Activated T-cell treated with anti-CD3 and anti-CD28 coated beads, Interleukin-2, amount 50 U/mL, for 24 hours (primary cell): Measurements from ENCODE around the gene TP53BP2.
"Not testable (repeated sequence)": the region's sequence is repeated elsewhere in the genome, so short reads cannot be mapped to it uniquely, and the experiment has no call there.

Experiments used
- DNase-seq: peaks from one replicate; pipeline ENCODE4 v3.0.0-alpha.2; 2020
- H3K27ac Mint-ChIP-seq: 2 replicates; pipeline ENCODE4 v1.8.0; 2020; ENCODE audit warnings: mild to moderate bottlenecking, mixed read lengths
- H3K27me3 Mint-ChIP-seq: 2 replicates; pipeline ENCODE4 v1.8.0; 2020; ENCODE audit warnings: mixed read lengths
- H3K36me3 Mint-ChIP-seq: 2 replicates; pipeline ENCODE4 v1.8.0; 2020; ENCODE audit warnings: low read depth, mixed read lengths
- H3K4me1 Mint-ChIP-seq: 2 replicates; pipeline ENCODE4 v1.8.0; 2020; ENCODE audit warnings: low read depth, mixed read lengths
- H3K4me3 Mint-ChIP-seq: 2 replicates; pipeline ENCODE4 v1.8.0; 2020; ENCODE audit warnings: mild to moderate bottlenecking, moderate library complexity, mixed read lengths
- H3K9me3 Mint-ChIP-seq: 2 replicates; pipeline ENCODE4 v1.8.0; 2020; ENCODE audit warnings: mixed read lengths

The TP53BP2 gene

DNA sequence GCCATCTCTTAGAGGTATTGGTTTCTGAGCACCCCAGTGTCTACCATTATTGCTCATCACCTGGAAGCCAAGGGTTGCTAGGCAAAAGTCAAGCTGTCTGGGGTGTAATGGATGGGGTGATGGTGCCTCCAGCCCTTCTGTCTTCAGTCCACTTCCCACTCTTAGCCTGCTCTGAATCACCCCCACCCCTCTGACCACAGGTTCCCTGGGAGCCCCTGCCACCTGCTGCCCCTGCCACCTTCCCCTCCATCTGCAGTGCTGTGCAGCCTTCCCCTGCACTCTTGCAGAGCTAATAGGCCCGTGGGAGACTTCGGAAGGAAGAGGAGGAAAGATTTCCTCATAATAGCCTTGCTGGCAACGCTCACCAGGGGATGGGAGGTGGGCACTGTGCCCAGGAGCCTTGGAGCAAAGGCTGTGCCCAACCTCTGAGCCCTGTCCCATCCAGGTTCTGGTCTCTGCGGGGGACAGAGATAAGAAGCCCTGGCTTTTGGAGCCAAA is 97.9 kb downstream of the TP53BP2 start:
- Mint-ChIP-seq H3K9me3 (no peaks in the 10 kb centered on the region), H3K27me3 (no peaks in the 10 kb centered on the region), H3K4me1 (peaks cover 20% of the 10 kb centered on the region), H3K36me3 (peaks cover 77% of the 10 kb centered on the region), H3K4me3 (no peak overlapping the region), H3K27ac (no peak overlapping the region)
- DNase-seq, result no peak

DNA sequence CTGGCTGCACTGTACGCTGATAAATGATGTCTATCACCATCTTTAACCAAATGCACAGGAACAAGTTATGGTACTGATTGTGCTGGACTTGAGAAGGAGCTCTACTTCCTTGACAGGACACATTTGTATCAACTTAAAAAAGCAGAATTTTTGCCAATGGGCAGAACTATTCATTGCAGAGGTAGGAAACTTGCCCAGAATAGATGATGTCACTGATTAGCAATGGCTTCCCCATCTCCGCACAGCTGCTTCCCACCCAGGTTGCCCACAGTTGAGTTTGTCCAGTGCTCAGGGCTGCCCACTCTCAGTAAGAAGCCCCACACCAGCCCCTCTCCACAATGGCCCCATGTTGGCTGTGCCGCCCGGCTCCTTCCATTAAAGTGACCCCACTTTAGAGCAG is 100.0 kb downstream of the TP53BP2 start:
- H3K4me1 Mint-ChIP-seq, result peaks cover 20% of the 10 kb centered on the region
- DNase-seq, result no peak
- H3K4me3 Mint-ChIP-seq, result no peak overlapping the region
- no peaks in the 10 kb centered on the region for H3K9me3 Mint-ChIP-seq
- H3K36me3 Mint-ChIP-seq, result peaks cover 60% of the 10 kb centered on the region
- H3K27ac Mint-ChIP-seq, result no peak overlapping the region
- H3K27me3 Mint-ChIP-seq, result no peaks in the 10 kb centered on the region

DNA sequence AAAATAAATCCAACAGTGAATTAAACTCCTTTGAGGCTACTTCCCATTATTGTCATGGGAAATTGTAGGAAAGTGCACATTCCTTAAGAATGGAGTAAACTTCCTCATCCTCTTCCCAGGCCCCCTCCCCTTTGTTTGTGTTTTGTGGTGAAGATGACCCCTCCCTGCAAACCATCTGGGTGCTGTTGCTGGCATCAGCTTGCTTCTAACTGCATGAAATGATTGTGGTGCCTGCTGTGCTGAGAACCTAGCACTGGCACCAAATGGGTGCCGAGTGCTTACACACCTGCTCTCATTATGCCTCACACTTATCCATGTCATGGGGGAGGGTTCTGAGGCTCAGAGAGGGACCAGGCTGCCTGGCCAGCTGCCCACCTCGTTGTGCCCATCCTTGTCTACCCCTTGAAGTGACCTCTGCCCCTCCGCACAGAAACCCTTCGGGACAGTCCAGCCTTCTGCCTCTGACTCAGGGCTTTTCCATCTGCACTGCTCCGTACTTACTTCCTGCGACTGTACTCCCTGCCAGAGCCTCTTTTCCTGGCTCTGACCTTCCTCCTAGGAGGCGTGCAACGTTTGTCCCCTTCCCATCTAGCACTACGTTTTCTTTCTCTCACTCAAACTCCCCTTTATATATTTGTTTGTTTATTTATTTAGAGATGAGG is 102.8 kb downstream of the TP53BP2 start:
- H3K4me1 Mint-ChIP-seq, result peaks cover 10% of the 10 kb centered on the region
- H3K27ac Mint-ChIP-seq, result no peak overlapping the region
- no peak overlapping the region for H3K4me3 Mint-ChIP-seq

DNA sequence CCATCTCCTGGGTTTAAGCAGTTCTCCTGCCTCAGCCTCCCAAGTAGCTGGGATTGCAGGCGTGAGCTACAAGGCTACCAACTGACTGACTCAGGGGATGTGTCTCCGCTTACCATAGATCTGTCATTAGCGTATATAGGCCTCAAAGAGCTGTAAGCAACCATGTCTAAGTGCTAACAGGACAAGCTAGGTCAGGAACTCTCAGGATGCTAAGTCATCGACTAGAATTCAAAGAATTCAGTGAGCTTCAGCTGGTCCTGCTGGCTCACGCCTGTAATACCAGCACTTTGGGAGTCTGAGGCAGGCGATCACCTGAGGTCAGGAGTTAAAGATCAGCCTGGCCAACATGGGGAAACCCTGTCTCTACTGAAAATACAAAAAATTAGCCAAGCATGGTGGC is 103.9 kb downstream of the TP53BP2 start:
- peaks cover 2% of the 10 kb centered on the region for H3K4me1 Mint-ChIP-seq

More for the DNA sequence above, 102.8 kb downstream of the TP53BP2 start:
- Mint-ChIP-seq H3K36me3 (peaks cover 62% of the 10 kb centered on the region), H3K9me3 (no peaks in the 10 kb centered on the region), H3K27me3 (no peaks in the 10 kb centered on the region)
- no peak for DNase-seq

DNA sequence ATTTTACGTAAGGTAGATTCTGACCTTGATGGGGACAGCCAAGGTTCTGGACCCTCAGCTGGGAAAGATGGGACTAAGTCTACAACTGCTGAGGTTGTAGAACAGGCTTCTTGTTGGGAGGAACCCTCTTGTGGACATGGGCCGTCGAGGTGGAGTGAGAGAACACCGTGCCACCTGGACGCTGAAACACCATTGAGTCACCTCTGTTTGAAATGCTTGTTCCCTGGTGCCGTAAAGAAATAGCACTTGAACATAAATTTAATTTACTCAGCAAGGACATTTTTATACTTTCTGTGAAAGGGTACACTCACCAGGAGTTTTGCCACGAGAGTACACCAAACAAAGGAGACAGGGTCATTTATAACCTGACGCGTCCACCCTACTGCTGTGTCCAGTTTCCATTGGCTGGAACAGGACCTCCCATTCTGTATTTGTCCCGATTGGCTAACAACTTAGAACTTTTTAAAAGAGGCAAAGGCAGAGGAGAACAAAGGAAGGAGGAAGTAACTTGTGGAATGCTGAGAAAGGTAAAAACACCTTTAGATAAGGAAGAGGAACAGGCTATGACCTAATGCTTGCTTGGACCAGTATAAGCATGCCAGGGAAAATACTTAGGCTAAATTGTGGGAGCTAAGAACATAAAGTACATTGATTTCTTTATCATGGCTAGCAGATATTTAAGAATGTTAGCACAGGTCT is 105.6 kb downstream of the TP53BP2 start:
- not testable (repeated sequence) for DNase-seq, H3K9me3 Mint-ChIP-seq, H3K4me3 Mint-ChIP-seq, H3K27me3 Mint-ChIP-seq, H3K4me1 Mint-ChIP-seq
- Mint-ChIP-seq H3K36me3 (peaks cover 39% of the 10 kb centered on the region), H3K27ac (peak overlapping the region; percentile 33)

More for the DNA sequence above, 103.9 kb downstream of the TP53BP2 start:
- Mint-ChIP-seq H3K4me3 (no peak overlapping the region), H3K9me3 (no peaks in the 10 kb centered on the region), H3K27ac (no peak overlapping the region), H3K36me3 (peaks cover 51% of the 10 kb centered on the region), H3K27me3 (no peaks in the 10 kb centered on the region)
- no peak for DNase-seq

DNA sequence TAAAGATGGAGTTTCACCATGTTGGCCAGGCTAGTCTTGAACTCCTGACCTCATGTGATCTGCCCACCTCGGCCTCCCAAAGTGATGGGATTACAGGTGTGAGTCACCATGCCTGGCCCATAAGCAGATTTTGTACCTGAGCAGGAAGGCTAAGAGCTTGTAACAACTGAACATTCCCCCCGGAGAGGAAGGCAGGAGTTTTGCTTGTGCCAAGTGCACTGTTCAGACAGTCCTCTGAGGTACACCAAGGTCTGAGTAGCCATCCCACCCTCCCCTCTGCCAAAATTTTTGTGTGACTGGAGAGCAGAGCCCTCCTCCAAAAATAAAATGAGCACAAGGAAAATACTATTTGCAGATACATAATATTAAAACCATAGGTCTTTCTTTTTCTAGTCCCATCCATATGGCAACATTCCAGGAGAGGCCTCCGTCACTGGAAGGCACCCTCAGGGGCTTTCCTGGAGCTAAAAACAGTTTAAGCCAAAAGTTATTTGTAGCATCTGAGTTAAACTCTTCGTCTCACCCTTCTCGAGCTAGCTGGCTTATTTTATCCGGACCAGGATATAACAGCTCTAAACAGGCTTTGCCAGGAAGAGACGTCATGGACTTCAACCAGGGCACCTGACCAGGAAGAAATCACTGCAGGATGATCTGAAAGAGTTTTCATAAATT is 106.2 kb downstream of the TP53BP2 start:
- no peak overlapping the region for H3K4me3 Mint-ChIP-seq
- H3K36me3 Mint-ChIP-seq, result peaks cover 36% of the 10 kb centered on the region
- H3K27ac Mint-ChIP-seq, result peak overlapping the region; percentile 11
- peaks cover 2% of the 10 kb centered on the region for H3K4me1 Mint-ChIP-seq
- no peaks in the 10 kb centered on the region for H3K27me3 Mint-ChIP-seq
- no peaks in the 10 kb centered on the region for H3K9me3 Mint-ChIP-seq
- no peak for DNase-seq

DNA sequence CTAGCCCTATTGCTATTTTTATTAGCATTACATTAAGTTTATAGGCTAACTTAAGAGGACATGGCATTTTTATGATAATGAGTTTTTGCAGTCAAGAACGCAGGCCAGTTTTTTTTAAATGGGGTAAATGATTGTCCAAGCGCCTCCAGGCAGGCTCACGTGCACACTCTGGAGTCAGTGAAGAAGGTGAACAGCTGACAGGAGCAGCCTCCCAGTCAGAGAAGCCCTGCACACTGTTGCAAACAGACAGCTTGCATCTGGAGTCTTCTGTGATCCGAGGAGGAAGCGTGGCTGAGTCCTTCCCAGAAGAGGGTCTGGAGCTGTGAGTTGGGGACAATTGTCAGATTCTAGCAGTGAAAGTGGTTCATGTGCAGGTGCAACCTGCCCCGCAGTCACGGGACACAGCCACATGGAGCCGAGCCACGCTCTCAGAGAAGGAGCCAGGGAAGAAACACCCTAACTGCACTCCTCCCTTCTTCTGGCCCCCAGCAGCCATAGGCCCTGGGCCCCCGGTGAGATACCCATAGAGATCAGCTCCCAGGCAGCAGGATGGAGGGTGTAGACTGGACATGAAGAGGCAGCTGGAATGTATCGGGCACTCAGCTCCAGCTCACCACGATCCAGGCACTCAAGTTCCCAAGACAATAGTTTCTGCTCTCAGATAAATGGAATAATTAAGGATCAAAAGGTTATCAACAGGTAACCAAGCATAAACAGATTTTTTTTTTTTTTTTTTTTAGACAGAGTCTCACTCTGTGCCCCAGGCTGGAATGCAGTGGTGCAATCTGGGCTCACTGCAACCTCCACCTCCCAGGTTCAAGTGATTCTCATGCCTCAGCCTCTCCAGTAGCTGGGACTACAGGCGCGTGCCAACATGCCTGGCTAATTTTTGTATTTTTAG is 107.0 kb downstream of the TP53BP2 start:
- Mint-ChIP-seq H3K27ac (peak overlapping the region; percentile 33), H3K27me3 (no peaks in the 10 kb centered on the region), H3K9me3 (no peaks in the 10 kb centered on the region), H3K36me3 (peaks cover 34% of the 10 kb centered on the region), H3K4me3 (no peak overlapping the region), H3K4me1 (peaks cover 2% of the 10 kb centered on the region)
- DNase-seq, result no peak

DNA sequence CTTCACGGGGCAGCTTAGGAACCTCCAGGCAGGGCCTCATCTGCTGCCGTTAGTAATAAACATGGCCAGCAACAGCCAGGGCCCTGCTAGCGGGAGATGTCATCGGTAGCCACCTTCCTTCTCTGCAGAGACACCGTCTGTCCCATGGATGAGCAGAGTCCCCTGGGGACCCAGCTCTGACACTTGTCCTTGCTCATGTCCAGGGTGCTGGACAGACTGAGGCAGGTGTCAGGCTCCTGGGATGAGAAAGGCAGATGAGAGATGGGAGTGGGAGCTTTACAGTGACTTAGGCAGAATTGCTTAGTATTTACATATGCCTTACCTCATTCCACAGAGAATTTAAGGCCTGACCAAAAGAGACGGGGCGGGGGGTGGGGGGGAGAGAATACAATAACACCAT is 108.4 kb downstream of the TP53BP2 start:
- H3K4me3 Mint-ChIP-seq, result no peak overlapping the region
- H3K27me3 Mint-ChIP-seq, result no peaks in the 10 kb centered on the region
- H3K36me3 Mint-ChIP-seq, result peaks cover 27% of the 10 kb centered on the region
- peak overlapping the region; percentile 61 for H3K27ac Mint-ChIP-seq
- peaks cover 5% of the 10 kb centered on the region for H3K4me1 Mint-ChIP-seq
- H3K9me3 Mint-ChIP-seq, result no peaks in the 10 kb centered on the region
- DNase-seq, result no peak

DNA sequence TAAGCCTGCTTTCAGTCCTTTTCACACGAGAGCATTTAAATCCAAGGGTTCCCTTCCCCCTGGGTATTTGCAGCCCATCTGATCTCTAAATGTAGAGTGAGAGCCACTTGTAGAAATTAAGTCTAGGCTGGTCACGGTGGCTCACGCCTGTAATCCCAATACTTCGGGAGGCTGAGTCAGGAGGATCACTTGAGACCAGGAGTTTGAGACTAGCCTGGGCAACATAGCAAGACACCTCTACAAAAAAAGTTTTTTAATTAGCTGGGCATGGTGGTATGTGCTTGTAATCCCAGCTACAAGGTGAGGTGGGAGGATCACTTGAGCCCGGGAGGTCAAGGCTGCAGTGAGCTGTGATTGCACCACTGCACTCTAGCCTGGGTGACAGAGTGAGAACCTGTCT is 109.1 kb downstream of the TP53BP2 start:
- not testable (repeated sequence) for H3K27ac Mint-ChIP-seq, DNase-seq

DNA sequence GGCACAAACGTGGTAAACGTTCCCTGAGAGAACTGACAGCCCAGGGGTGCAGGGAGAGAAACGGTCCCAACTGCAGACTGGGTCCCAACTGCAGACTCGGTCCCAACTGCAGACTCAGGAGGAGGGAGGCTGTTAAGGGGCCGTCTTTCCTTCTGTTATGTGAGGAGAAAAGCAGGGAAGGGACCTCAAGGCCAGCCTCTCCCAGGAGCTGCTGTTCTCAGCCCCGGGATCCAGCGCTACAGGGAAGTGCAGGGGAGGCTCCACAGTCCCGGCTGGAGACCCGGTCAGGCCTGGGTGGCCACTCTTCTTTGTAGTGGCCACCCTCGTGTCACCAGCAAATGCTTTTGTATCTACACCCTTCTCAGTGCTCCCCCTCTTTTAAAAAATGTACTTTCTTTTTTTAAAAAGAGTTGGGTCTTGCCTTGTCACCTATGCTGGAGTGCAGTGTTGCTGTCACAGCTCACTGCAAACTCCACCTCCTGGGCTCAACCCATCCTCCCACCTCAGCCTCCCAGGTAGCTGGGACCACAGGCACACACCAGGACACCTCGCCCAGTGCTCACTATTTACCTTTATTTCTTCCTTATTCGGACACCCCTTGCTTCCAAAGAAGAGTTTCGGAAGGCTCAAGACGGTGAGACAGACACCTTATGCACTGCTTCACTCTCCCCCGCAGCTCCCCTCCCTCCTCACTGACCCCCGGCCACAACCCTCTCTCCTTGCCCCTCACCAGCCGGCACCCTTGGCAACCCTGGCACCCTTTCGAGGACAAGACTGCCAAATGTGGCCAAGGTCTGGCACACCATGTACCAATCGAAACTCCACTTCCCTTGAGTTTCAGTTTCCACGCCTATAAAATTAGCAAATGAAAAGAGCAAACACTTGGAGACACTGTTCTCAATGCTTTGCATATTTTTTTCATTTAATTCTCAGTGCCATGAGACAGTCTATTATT is 111.6 kb downstream of the TP53BP2 start:
- H3K4me3 Mint-ChIP-seq, result no peak overlapping the region

More for the DNA sequence above, 109.1 kb downstream of the TP53BP2 start:
- not testable (repeated sequence) for H3K27me3 Mint-ChIP-seq, H3K9me3 Mint-ChIP-seq, H3K4me3 Mint-ChIP-seq
- peaks cover 10% of the 10 kb centered on the region for H3K4me1 Mint-ChIP-seq
- H3K36me3 Mint-ChIP-seq, result peaks cover 29% of the 10 kb centered on the region

DNA sequence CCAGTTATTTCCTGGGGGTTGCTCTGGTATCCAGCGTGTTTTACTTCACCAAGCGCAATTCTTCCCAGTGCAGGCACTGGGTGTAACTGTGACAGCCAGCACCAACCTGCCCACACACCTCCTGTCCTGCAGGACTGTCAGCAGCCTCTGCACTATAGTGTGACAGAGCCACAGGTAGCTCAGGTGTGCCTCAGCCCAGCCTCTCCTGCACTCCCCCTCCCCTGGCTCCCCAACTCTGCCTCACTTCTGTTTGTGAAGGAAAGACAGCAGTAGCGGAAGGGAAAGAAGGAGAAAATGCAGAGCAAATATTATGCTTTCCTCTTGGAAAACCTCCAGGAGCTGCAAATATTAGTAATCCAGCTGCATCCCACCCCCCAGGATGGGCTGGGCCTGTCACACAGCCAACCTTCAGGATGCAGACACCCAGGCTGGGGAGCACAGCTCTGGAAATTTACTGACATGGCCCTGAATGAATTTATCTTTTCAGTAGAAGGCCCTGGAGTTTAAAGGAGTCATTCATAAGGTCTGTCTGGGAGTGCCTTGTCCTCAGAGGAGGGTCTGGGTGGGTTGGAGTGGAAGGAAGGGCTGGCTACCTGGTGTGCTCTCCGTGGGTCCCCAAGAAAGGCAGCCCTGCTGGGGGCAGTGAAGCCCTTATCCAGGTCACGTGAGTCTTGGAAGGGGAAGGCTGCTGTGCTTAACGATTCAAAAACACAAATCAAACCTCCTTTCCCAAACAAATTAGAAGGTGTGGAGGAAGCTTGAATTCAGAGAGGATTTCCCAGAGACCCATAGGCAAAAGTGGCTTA is 112.6 kb downstream of the TP53BP2 start:
- Mint-ChIP-seq H3K4me1 (peaks cover 31% of the 10 kb centered on the region), H3K27ac (no peak overlapping the region), H3K9me3 (no peaks in the 10 kb centered on the region), H3K4me3 (no peak overlapping the region), H3K27me3 (no peaks in the 10 kb centered on the region), H3K36me3 (peaks cover 27% of the 10 kb centered on the region)
- DNase-seq, result no peak

More for the DNA sequence above, 111.6 kb downstream of the TP53BP2 start:
- H3K4me1 Mint-ChIP-seq, result peaks cover 24% of the 10 kb centered on the region
- no peak for DNase-seq
- H3K27me3 Mint-ChIP-seq, result no peaks in the 10 kb centered on the region
- peaks cover 28% of the 10 kb centered on the region for H3K36me3 Mint-ChIP-seq
- H3K9me3 Mint-ChIP-seq, result no peaks in the 10 kb centered on the region
- no peak overlapping the region for H3K27ac Mint-ChIP-seq

DNA sequence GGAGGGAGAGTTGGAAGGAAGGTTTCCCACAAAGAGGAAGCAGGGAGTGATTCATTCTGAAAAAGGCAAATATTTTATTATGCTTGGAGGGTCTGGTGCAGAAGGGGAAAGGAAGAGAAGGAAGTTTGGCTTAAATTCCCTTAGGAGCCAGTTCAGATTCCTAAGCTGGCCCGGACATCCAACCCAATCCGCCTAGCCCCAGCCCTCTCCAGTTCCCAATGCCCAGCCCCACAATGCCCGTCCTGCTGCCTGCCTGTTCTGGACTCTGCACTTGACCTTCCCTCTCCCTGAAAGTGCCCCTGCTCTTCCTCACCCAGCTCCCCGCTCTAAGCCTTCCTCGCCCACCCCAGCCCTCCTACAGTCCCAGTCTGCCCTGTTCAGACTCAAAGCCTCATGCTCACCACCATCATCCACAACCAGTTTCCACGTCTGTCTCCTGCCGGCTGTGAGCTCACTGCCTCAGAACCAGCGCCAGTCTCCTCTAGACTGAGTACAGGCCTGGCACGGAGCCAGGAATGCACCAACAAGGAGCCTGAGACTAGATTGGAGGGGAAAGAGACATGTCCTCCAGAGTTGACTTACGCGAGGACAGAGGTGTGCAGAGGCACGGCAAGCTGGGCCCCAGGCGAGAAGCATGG is 114.5 kb downstream of the TP53BP2 start:
- no peak overlapping the region for H3K4me3 Mint-ChIP-seq
- peaks cover 35% of the 10 kb centered on the region for H3K36me3 Mint-ChIP-seq
- peaks cover 50% of the 10 kb centered on the region for H3K4me1 Mint-ChIP-seq

More for the DNA sequence above, 114.5 kb downstream of the TP53BP2 start:
- Mint-ChIP-seq H3K27me3 (no peaks in the 10 kb centered on the region), H3K27ac (peak overlapping the region; percentile 28), H3K9me3 (no peaks in the 10 kb centered on the region)
- DNase-seq, result no peak
